ENCODE data around the gene SH3BP5. TPM values are rescaled to one million over a fixed set of nuclear protein-coding genes. Genes with fewer than 3 reads are reported as not detected.
A peak's percentile ranks its signal among the peaks of the same experiment; 100 is the strongest.

SH3BP5 gene
- total RNA-seq, 1 donor from 2014 or later, result 7.7 TPM

GRCh38 chr3:15325228-15325627 lies 7.2 kb downstream of the SH3BP5 start:
- DNase-seq (ENCODE audit: low read depth), result peak; percentile 62

- DNase-seq (ENCODE audit: low read depth), result peak; percentile 51
These were observed 8.0 kb downstream of the SH3BP5 start for GRCh38 chr3:15324379-15324808.

DNA sequence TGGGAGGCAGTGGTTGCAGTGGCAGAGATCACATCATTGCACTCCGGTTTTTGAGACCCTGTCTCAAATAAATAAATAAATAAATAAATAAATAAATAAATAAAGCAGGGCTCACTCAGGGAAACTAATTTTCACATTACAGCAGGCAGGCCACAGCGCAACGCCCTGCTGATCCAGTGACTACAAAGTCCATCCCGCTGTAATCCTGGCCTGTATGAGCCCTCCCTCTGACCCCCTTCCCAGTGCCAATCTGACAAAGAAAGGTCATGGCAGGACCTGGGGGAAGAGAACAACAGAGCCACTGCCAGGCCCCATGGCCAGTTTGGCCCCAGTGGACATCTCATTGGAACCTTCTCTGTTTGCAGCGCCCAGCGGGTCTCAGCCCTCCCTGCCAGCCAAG lies 9.3 kb downstream of the SH3BP5 start:
- no peak for DNase-seq (ENCODE audit: low read depth)

DNA sequence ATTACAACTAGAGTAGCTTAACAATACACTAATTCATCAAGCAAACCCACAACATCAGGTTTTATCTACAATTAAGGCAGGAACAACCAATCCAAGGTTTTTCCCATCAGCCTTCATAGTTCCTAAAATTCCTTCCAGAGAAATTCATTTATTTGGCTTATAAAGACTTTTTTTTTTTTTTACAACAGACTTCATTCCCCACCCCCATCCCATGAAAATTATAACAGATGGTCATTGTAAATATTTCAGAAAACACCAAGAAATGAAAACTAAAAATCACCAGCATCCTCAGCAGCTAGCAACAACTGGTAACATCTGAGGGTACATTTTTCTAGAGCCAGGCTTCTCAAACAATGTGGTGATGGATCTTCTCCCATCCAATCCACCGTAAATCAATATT lies 11.0 kb downstream of the SH3BP5 start:
- DNase-seq (ENCODE audit: low read depth), result no peak

DNA sequence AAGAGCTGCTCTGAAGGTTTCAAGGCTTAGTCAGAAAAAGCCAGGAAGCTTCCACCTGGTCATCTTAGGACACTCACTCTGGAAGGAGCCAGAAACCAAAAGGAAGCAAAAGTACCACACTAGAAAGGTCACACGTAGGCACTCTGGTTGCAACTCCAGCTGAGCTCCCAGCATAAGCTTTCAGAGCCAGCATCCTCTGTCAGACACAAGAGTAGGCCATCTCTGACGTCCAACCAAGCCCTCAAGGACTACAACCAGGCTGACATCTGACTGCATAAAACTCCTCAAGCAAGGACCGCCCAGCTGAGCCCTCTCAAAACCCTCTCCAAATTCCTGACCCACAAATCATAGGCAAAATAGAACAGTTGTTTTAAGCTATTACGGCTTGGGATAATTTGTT lies 12.8 kb downstream of the SH3BP5 start:
- peak; percentile 63 for DNase-seq (ENCODE audit: low read depth)

GRCh38 chr3:15319136-15319535 lies 13.2 kb downstream of the SH3BP5 start:
- peak; percentile 61 for DNase-seq (ENCODE audit: low read depth)

- DNase-seq (ENCODE audit: low read depth), result no peak
These were observed 13.7 kb downstream of the SH3BP5 start for GRCh38 chr3:15318661-15319060.

DNA sequence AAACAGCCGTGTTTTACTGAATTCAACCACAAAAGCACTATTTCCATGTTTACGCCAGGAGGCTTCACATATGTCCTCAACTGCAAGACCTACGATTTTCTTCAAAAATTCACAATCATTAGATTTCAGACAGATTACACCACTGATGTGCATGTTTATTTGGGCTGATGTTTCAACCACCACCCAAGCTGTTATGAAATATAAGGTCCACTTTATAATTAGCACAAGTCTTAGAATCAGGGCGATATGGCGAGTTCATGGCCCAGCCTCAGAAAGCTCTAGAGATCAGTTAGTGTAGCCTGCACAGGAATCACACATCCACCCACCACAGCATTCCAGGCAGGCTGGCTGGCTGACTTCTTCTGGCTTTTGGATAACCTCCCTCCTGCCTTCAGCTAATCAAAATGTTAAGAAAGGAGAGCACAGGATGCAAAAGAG lies 15.4 kb downstream of the SH3BP5 start:
- no peak for DNase-seq (ENCODE audit: low read depth)

DNA sequence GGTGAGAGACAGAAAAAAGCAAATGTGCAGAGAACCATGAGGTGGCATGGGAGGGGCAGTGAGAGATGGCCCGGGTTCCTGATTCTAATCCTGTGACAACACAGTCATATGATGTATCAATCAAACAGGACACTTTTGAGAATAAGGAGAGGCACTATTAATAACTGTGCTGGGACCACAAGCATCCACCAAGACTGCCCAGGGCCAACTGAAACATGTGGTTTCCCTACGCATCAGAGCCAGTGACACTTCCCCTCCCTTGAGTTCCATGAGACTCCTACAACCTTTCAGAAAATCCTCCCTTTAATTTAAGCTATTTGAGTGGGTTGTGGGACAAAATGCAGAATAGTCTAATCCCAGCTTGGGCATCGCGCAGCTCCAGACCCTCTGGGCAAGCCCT lies 17.4 kb downstream of the SH3BP5 start:
- DNase-seq (ENCODE audit: low read depth), result no peak

GRCh38 chr3:15314276-15314675 lies 18.1 kb downstream of the SH3BP5 start:
- DNase-seq (ENCODE audit: low read depth), result no peak

DNA sequence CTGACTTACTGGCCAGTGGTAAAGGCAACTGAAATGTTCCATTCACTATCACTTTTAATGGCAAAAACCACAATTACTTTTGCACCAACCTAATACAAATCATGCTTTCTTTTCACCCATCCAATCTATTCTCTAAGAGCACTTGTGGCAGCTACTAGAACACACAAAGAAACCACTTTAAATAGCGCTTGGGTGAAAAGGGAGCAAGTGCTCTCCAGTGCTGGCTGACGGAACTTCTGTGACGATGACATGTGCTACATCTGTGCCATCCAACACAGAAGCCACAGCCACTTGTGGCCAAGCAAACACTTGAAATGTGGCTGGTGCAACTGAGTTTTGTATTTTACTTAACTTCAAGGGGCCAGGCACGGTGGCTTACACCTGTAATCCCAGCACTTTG lies 18.9 kb downstream of the SH3BP5 start:
- DNase-seq (ENCODE audit: low read depth), result no peak

GRCh38 chr3:15312550-15312949 lies 19.8 kb downstream of the SH3BP5 start:
- no peak for DNase-seq (ENCODE audit: low read depth)

- DNase-seq (ENCODE audit: low read depth), result peak; percentile 97
These were observed 21.7 kb downstream of the SH3BP5 start for GRCh38 chr3:15310491-15311370.

- peak; percentile 47 for DNase-seq (ENCODE audit: low read depth)
These were observed 22.6 kb downstream of the SH3BP5 start for GRCh38 chr3:15309662-15310335.

DNA sequence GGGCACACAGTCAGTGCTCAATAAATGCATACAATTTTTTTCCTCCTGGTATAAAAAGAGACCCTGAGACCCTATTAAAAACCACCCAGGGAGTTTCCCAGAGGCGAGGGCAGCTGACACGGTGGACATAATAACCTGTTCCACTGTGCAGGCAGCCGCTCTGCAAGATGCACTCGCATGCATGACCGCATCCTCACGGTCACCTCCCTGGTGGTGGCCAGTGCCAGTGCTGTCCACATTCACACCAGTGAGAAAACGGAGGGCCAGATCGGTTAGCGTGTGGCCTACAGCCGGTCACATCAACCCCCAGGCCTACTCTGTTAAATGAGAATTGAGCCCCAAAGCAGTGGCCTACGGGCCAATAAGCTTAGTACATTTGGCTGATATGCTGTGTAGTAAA lies 24.8 kb downstream of the SH3BP5 start:
- DNase-seq (ENCODE audit: low read depth), result no peak

GRCh38 chr3:15306979-15307359 lies 25.4 kb downstream of the SH3BP5 start:
- DNase-seq (ENCODE audit: low read depth), result no peak

- no peak for DNase-seq (ENCODE audit: low read depth)
These were observed 27.0 kb downstream of the SH3BP5 start for GRCh38 chr3:15305359-15305844.

- DNase-seq (ENCODE audit: low read depth), result no peak
These were observed 28.7 kb downstream of the SH3BP5 start for GRCh38 chr3:15303728-15304127.

- DNase-seq (ENCODE audit: low read depth), result no peak
These were observed 29.2 kb downstream of the SH3BP5 start for GRCh38 chr3:15303216-15303615.

DNA sequence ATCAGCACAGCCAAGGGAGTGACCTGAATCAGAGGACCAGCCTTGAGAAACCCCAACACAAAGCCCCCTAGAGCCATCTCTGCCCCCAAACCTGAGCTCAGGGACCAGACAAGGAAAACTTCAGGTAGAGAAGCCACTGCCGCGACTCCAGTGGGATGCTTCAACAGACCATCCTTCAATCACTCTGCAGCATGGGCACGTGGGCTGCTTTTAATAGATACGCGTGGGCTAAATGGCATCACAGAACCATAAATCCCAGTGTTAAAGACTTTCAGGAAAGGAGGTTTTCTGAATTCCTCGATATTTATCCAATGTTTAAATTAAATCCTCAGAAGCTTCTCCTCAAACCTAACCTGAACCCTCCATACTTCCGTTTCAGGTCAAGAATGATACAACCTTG lies 30.6 kb downstream of the SH3BP5 start:
- no peak for DNase-seq (ENCODE audit: low read depth)

DNA sequence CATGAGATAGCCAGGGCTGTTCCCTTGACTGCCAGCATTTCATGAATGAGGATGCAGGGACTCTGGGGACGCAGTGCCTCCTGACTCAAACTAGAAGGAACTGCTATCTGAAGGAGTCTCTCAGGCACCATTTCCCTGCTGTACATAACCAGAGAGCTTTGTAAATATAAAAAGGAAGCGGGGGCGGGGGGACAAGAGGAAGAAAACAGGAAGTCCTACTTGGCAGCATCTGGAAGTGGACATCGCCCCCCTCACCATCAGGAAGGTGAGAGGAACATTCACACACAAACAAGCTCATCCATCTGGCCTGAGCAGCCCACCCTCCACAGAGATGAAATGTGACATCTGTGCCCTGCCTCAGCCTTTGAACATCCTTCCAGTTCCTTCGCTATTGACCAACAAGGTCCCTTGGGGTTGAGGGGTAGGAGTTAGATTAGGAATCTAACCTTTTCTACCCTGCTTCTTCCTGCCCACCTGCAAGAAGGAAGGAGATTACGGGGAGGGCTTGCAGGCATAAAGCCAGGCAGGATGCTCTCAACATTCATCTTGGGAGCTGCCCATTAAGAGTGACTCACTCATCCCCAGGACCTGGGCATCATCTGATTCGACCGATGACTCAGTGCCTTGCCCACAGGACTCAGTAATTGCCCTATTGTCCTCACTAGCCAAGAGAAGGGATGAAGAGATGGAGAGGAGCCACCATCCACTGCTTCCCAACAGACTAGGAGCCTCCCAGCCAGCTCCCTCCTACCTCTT lies 31.9 kb downstream of the SH3BP5 start:
- peak; percentile 93 for DNase-seq (ENCODE audit: low read depth)

GRCh38 chr3:15299036-15299435 lies 33.4 kb downstream of the SH3BP5 start:
- peak; percentile 27 for DNase-seq (ENCODE audit: low read depth)
